ENCODE results near the gene PIP.
"Not testable (repeated sequence)": the region's sequence is repeated elsewhere in the genome, so short reads cannot be mapped to it uniquely, and the experiment has no call there.

The PIP gene

DNA sequence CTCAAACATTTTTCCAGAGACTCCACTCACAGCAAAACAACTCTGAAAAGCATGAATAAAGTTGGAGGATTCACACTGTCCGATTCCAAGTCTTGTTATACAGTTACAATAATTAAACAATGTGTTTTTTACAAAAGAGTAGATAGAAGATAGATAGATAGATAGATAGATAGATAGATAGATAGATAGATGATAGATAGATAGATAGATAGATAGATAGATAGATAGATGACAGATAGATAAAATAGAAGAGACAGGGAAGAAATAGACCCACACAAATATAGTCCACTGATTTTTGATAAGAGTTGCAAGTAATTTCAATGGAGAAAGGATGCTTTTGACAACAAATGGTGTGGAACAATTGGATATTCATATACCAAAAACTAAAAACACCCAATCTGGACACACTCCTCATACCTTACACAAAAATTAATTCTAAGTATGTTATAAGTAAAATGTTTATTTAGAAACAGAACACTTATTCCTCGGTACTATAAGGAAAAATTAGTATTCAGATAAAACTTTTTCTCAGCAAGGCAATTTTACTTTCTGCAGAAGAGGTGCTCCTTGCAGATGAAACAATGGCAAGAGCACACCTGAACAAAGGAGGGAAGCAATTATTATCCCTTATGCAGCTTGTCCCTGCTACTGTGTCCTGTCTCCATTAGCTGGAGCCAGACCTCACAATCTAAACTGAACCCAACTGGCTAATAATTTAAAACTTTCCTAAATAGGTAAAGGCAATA lies 45.7 kb downstream of the PIP start:
- no peak for DNase-seq (ENCODE audit: low spot score)

DNA sequence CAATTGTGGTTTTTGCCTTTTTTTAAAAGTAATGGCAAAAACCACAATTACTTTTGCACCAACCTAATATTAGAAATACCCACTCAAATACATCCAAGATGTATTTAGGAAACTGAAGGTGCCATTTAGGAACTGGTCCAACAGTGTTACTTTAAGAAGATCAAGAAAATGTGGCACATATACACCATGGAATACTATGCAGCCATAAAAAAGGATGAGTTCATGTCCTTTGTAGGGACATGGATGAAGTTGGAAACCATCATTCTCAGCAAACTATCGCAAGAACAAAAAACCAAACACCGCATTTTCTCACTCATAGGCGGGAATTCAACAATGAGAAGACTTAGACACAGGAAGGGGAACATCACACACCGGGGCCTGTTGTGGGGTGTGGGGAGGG lies 48.9 kb downstream of the PIP start:
- not testable (repeated sequence) for DNase-seq (ENCODE audit: low spot score)

DNA sequence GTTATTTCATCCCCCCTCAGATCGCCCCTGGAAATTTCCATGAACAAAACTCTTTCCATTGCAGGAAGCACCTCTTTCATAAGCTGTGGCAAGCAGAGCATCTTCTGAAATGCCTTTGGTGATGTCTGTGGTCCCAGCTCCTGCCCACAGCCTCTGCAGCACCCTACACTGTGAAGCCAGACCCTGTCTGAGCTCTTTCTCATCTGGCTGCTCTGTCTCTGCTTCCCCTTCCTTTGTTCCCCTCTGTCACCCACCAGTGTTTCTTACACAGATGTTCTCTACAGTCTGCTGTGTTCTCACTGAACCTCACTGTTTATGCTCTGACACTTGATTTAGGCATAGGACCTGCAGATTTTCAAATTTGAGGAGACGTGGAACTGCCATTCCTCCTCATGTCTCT lies 49.5 kb downstream of the PIP start:
- DNase-seq (ENCODE audit: low spot score): no peak

DNA sequence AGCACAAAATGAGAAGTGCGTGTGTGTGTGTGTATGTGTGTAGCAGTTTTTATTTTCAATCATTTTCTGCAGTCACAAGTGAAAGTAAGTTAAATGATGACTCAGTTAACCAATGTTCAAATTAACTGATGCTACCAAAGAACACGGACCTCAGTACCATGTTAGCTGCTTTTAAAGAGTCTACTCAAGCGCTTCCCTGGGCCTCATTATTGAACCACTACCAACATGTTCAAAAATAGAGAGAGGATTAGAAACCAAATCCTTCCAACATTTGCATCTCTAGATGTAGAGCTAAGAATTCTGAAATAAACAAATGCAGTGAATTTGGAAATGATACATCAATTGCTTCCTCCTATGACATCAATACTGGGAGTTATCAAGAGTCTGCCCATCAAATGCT lies 51.1 kb downstream of the PIP start, which contains the start of gene TAS2R39:
Gene TAS2R39, plus strand, starts transcription at position 396 of the 400 bp plus-strand sequence. Its CDS starts 0 bp downstream, at position 396.
- DNase-seq (ENCODE audit: low spot score): no peak

DNA sequence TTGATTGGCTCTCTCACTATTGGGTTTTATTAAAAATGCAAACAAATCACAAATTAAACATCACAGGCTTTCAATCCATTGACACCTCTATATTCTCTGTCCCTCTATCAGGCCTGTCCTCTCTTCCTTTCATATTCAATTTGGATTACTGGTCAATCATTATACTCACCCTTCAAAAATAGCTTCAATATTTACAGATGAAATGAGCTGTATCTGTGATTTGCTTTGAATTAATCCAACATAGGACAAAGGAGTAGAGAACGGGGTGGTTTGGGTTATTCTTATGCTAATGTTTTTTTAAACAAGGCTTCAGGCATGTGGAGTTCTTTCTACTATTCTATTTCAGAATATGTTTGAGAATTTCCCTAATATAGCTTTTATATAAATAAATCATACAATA lies 53.7 kb downstream of the PIP start:
- DNase-seq (ENCODE audit: low spot score): no peak

DNA sequence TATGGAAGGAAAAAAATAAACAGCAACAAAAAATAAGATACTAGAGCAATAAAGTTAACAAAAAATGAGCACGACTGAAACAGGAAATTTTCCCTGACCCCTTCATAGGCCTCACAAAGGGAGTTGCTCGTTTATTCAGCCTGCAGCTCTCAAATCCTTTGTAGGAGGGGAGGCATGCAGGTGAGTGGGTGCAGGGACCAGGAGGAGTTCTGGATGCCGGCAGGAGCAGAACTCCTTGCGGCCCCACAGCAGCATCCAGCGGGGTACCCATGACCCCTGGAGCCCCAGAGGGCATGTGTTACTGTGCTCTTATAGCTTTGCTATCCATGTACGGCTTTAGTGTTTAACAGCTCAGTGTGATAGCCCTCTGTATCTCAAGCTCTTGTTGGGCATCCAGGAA lies 57.1 kb downstream of the PIP start:
- DNase-seq (ENCODE audit: low spot score): no peak
